AG10803 (cell line): ENCODE results near the gene IDH3A.
A peak's percentile ranks its signal among the peaks of the same experiment; 100 is the strongest.

Source experiments
- DNase-seq: peaks from one replicate; pipeline ENCODE4 v3.0.0; 2010; ENCODE audit warnings: low read depth
- H3K4me3 ChIP-seq: 2 replicates; pipeline ENCODE4 v1.5.1; 2011; ENCODE audit warnings: mild to moderate bottlenecking, low read length, control low read depth
- TF ChIP-seq, protein P1 (sequence below): conservative IDR thresholded peaks from 2 replicates; pipeline ENCODE4 v1.5.1; 2011; ENCODE audit warnings: mild to moderate bottlenecking, low read length, control low read depth, inconsistent platforms

IDH3A gene

GRCh38 chr15:78177447-78177873, 28.3 kb downstream of the IDH3A start:
- TF ChIP-seq, protein P1, sequence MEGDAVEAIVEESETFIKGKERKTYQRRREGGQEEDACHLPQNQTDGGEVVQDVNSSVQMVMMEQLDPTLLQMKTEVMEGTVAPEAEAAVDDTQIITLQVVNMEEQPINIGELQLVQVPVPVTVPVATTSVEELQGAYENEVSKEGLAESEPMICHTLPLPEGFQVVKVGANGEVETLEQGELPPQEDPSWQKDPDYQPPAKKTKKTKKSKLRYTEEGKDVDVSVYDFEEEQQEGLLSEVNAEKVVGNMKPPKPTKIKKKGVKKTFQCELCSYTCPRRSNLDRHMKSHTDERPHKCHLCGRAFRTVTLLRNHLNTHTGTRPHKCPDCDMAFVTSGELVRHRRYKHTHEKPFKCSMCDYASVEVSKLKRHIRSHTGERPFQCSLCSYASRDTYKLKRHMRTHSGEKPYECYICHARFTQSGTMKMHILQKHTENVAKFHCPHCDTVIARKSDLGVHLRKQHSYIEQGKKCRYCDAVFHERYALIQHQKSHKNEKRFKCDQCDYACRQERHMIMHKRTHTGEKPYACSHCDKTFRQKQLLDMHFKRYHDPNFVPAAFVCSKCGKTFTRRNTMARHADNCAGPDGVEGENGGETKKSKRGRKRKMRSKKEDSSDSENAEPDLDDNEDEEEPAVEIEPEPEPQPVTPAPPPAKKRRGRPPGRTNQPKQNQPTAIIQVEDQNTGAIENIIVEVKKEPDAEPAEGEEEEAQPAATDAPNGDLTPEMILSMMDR: peak; percentile 64
- no peak for DNase-seq

DNA sequence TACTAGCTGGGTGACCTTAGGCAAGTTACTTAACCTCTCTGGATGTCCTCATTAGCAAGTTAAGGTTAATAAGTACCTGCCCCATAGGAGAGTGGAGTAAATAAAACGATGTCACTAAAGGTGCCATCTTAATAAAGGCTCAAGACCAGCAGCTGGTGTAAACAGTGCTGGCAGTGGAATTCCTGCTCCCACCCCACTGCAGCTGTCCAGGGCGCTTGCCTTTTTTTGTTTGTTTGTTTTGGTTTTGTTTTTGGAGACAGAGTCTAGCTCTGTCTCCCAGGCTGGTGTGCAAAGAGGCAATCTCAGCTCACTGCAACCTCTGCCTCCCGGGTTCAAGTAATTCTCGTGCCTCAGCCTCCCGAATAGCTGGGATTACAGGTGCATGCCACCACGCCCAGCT, 28.9 kb downstream of the IDH3A start:
- TF ChIP-seq, protein P1: no peak
- no peak for DNase-seq
- H3K4me3 ChIP-seq: no peak overlapping the region

More at GRCh38 chr15:78177447-78177873, 28.3 kb downstream of the IDH3A start:
- no peak overlapping the region for H3K4me3 ChIP-seq

DNA sequence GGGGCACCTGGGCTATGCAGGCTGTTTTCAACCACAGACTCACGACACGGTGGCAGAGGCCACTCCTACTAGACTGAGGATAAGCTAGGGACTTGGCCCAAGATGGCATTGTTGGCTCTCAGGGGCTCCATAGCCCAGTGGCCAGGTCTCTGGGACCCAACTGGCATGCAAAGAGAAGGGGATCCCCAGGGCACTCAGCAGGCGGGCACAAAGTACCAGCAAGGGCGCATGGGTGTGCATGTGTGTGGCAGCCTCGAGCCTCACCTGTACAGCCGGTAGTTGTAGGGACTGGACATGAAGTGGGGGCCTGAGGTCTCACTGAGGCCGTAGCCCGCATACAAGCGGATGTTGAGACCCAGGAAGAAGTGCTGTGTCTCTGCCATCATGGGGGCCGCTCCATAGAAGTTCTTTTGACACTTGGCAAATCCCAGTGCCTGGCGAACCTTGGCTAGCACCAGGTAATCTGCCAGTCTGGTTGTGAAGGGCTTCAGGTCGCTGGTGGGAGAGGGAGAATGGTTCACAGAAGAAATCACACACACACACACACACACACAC, 30.2 kb downstream of the IDH3A start:
- TF ChIP-seq, protein P1: no peak

DNA sequence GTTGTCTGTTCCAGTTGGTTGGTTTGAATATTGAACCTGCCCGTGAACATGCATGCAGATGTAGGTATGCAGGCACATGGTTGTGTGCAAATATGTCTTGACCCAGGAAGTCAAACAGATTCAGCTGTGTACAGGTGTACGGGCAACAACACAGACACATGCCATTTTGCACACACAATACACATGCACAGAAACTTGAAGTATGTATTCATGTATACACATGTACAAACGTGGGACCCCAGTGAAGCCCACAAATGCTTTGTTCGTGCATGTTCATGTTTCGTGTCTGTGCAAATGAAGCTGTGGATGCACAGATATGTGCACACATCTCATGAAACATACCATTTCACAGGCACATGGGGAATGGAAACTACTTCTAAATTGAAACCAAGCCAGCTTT, 30.7 kb downstream of the IDH3A start:
- H3K4me3 ChIP-seq: no peak overlapping the region
- no peak for DNase-seq
- TF ChIP-seq, protein P1: no peak

More for the DNA sequence above, 30.2 kb downstream of the IDH3A start:
- DNase-seq: no peak
- no peak overlapping the region for H3K4me3 ChIP-seq

DNA sequence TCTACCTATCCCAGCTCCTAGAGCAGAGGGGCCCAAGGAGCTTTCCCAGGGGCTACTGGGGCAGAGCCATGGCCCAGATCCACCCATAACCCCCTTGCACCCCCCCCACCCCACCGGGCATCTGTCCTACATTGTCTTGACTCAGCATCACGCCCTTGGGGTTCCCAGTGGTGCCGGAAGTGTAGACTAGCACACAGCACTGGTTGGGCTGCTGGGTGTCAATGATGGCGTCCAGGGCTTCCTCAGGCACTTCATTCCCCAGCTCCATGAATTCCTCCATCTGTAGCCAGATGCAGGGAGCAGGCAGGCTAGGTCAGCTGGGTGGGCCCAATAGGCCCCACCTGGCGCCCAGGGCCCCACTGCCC, 33.2 kb downstream of the IDH3A start:
- TF ChIP-seq, protein P1: no peak
- H3K4me3 ChIP-seq: no peak overlapping the region
- DNase-seq: no peak

GRCh38 chr15:78182821-78183220, 33.7 kb downstream of the IDH3A start:
- TF ChIP-seq, protein P1: no peak
- no peak overlapping the region for H3K4me3 ChIP-seq
- DNase-seq: no peak

GRCh38 chr15:78192826-78193594, 43.8 kb downstream of the IDH3A start:
- no peak for DNase-seq
- H3K4me3 ChIP-seq: no peak overlapping the region
- TF ChIP-seq, protein P1: no peak
